B cell (primary cell): ENCODE measurements around the gene SERPINE1.

ENCODE experiments used
- EZH2 ChIP-seq: IDR thresholded peaks from 2 replicates; pipeline ENCODE4 v1.6.1; 2012; ENCODE audit warnings: borderline replicate concordance, low read depth, mild to moderate bottlenecking, moderate library complexity, low read length; ENCODE audit not compliant: insufficient read depth, poor library complexity, severe bottlenecking
- TF ChIP-seq, protein P1 (sequence below): fragments of 200-600 bp; IDR thresholded peaks from one replicate; pipeline ENCODE4 v1.8.0; 2022; ENCODE audit warnings: antibody characterized with exemption, mild to moderate bottlenecking

DNA sequence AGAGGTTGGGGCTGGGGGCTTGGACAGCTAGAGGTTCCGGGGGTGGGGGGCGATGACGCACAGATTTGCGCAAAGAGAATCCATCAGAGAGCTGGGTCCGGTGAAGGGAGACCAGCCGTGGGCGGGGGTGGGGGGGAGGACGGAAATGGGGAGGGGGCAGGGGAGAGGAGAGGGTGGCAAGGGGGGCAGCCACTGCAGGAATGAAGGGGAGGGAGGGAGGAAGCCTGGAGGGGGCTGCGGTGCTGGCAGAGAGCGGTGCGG lies 39.7 kb downstream of the SERPINE1 start:
- TF ChIP-seq, protein P1, sequence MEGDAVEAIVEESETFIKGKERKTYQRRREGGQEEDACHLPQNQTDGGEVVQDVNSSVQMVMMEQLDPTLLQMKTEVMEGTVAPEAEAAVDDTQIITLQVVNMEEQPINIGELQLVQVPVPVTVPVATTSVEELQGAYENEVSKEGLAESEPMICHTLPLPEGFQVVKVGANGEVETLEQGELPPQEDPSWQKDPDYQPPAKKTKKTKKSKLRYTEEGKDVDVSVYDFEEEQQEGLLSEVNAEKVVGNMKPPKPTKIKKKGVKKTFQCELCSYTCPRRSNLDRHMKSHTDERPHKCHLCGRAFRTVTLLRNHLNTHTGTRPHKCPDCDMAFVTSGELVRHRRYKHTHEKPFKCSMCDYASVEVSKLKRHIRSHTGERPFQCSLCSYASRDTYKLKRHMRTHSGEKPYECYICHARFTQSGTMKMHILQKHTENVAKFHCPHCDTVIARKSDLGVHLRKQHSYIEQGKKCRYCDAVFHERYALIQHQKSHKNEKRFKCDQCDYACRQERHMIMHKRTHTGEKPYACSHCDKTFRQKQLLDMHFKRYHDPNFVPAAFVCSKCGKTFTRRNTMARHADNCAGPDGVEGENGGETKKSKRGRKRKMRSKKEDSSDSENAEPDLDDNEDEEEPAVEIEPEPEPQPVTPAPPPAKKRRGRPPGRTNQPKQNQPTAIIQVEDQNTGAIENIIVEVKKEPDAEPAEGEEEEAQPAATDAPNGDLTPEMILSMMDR: no peak
- TF ChIP-seq EZH2: no peak
